Colonic mucosa (tissue), 4 donors: ENCODE data around the gene DIAPH1. TPM values are rescaled to one million over a fixed set of nuclear protein-coding genes. Genes with fewer than 3 reads are reported as not detected.
"Not testable (repeated sequence)": the region's sequence is repeated elsewhere in the genome, so short reads cannot be mapped to it uniquely, and the experiment has no call there.

Experiments
- DNase-seq: peaks from one replicate; pipeline ENCODE4 v3.0.0-alpha.2; 2020
- H3K27ac ChIP-seq: fragments of 200-600 bp; one replicate; pipeline ENCODE4 v1.8.0; 2021
- H3K27me3 ChIP-seq: fragments of 200-600 bp; one replicate; pipeline ENCODE4 v1.8.0; 2021
- H3K36me3 ChIP-seq: fragments of 200-600 bp; one replicate; pipeline ENCODE4 v1.8.0; 2021
- H3K4me1 ChIP-seq: fragments of 200-600 bp; one replicate; pipeline ENCODE4 v1.8.0; 2021; ENCODE audit warnings: mild to moderate bottlenecking
- H3K4me3 ChIP-seq: fragments of 200-600 bp; one replicate; pipeline ENCODE4 v1.8.0; 2021
- H3K9ac ChIP-seq, 2 donors: one replicate each; pipeline ENCODE4 v1.7.0; 2013; ENCODE audit warnings: control low read depth in 2 of 2, low read depth in 2 of 2, low read length in 2 of 2
- H3K9me3 ChIP-seq: fragments of 200-600 bp; one replicate; pipeline ENCODE4 v1.8.0; 2021
- intact Hi-C: fragments of 100-400 bp; cut with DNase I; formaldehyde crosslinking; loops from one replicate; pipeline ENCODE4 v1.14.1; 2022
- total RNA-seq, 2 donors: library from RNA; stranded (reverse); fragmentation: NEBNext Ultra II Directional in 1 of 2; extraction: Animal tissue kit (Norgen Biotek cat#: 25700) in 1 of 2; gene quantifications; one replicate each; pipeline ENCODE4 v1.2.1, GENCODE V29; 2021
- TF ChIP-seq, protein P1 (sequence below): fragments of 200-600 bp; IDR thresholded peaks from one replicate; pipeline ENCODE4 v1.8.0; 2022; ENCODE audit warnings: antibody characterized with exemption, mild to moderate bottlenecking
- donor health status: healthy.
- donor health status: DM: no; HTN: no; CAD: no.
- donor health status: DM: no; HTN: no; CAD: no.

Gene DIAPH1
- total RNA-seq, 2 donors from 2014 or later = 113 to 143 TPM

DNA sequence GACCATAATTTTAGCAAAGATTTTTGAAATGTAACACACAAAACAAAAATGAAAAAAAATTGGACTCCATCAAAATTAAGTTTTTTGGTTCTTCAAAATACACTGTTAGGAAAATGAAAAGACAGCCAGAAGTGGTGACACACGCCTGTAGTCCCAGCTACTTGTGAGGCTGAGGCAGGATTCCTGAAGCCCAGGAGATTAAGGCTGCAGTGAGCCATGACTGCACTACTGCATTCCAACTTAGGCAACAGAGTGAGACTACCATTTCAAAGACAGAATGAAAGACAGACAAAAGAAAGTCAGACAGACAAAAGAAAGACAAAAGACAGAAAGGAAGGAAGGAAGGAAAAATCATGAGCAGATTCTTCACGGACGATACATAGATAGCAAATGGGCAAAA is 7.5 kb downstream of the DIAPH1 start:
- Histone ChIP-seq H3K27ac (no peak overlapping the region), H3K9ac (no peak overlapping the region), H3K9me3 (no peaks in the 10 kb centered on the region), H3K4me1 (no peaks in the 10 kb centered on the region), H3K36me3 (no peaks in the 10 kb centered on the region), H3K27me3 (no peaks in the 10 kb centered on the region), H3K4me3 (no peak overlapping the region)
- intact Hi-C loops = no loop called here
- TF ChIP-seq, protein P1, sequence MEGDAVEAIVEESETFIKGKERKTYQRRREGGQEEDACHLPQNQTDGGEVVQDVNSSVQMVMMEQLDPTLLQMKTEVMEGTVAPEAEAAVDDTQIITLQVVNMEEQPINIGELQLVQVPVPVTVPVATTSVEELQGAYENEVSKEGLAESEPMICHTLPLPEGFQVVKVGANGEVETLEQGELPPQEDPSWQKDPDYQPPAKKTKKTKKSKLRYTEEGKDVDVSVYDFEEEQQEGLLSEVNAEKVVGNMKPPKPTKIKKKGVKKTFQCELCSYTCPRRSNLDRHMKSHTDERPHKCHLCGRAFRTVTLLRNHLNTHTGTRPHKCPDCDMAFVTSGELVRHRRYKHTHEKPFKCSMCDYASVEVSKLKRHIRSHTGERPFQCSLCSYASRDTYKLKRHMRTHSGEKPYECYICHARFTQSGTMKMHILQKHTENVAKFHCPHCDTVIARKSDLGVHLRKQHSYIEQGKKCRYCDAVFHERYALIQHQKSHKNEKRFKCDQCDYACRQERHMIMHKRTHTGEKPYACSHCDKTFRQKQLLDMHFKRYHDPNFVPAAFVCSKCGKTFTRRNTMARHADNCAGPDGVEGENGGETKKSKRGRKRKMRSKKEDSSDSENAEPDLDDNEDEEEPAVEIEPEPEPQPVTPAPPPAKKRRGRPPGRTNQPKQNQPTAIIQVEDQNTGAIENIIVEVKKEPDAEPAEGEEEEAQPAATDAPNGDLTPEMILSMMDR = no peak
- no peak for DNase-seq

DNA sequence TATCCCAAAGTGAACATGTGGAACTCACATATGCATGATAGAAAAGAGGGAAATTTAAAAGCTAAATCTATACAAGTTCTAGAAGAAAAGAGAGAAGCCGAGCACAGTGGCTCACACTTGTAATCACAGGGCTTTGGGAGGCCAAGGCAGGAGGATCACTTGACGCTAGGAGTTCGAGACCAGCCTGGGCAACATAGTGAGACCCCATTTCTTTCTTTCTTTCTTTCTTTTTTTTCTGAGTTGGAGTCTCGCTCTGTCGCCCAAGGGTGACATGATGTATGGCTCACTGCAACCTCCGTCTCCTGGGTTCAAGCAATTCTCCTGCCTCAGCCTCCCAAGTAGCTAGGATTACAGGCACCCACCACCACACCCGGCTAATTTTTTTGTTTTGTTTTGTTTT is 8.9 kb downstream of the DIAPH1 start:
- H3K27me3 ChIP-seq, H3K4me3 ChIP-seq, H3K4me1 ChIP-seq, H3K27ac ChIP-seq, H3K9ac ChIP-seq, DNase-seq, H3K9me3 ChIP-seq, H3K36me3 ChIP-seq, intact Hi-C loops: not testable (repeated sequence)

DNA sequence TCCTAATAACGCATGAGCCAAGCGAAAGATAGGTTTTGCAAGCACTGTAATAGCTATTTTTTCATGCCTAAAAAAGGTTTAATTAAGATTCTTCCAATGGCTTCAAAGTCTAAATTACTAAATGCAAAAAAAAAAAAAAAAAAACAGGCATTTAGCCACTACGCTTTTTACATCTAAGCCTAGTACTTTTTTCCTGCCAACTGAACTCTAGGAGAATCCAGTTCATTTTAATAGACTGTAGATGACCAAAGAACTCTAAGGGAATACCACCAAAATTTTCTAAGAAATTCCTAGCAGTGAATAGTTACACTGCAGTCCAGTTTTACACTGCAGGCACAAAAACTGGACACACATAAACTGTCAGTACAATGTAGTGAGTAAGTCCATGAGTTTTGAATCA is 9.8 kb downstream of the DIAPH1 start:
- H3K4me3 ChIP-seq = no peak overlapping the region
- peaks cover 5% of the 10 kb centered on the region for H3K4me1 ChIP-seq
- H3K36me3 ChIP-seq = no peaks in the 10 kb centered on the region
- no peak for DNase-seq
- no peaks in the 10 kb centered on the region for H3K9me3 ChIP-seq
- intact Hi-C loops = no loop called here
- H3K9ac ChIP-seq = no peak overlapping the region
- no peak overlapping the region for H3K27ac ChIP-seq
- no peaks in the 10 kb centered on the region for H3K27me3 ChIP-seq
- TF ChIP-seq, protein P1 = no peak

- H3K27ac ChIP-seq = no peak overlapping the region
- TF ChIP-seq, protein P1 = no peak
- H3K4me3 ChIP-seq = no peak overlapping the region
- no peak overlapping the region for H3K9ac ChIP-seq
- no peaks in the 10 kb centered on the region for H3K36me3 ChIP-seq
- intact Hi-C loops = no loop called here
- peaks cover 5% of the 10 kb centered on the region for H3K4me1 ChIP-seq
- H3K27me3 ChIP-seq = no peaks in the 10 kb centered on the region
- DNase-seq = no peak
- no peaks in the 10 kb centered on the region for H3K9me3 ChIP-seq
Measured at GRCh38 chr5:141608557-141608956, 10.2 kb downstream of the DIAPH1 start.

- intact Hi-C loops = no loop called here
- Histone ChIP-seq H3K27me3 (no peaks in the 10 kb centered on the region), H3K9ac (no peak overlapping the region), H3K9me3 (no peaks in the 10 kb centered on the region), H3K4me1 (peaks cover 5% of the 10 kb centered on the region), H3K36me3 (no peaks in the 10 kb centered on the region), H3K27ac (no peak overlapping the region), H3K4me3 (no peak overlapping the region)
- TF ChIP-seq, protein P1 = no peak
- no peak for DNase-seq
Measured at GRCh38 chr5:141608046-141608445, 10.8 kb downstream of the DIAPH1 start.

- no peaks in the 10 kb centered on the region for H3K27me3 ChIP-seq
- H3K9ac ChIP-seq = no peak overlapping the region
- peaks cover 5% of the 10 kb centered on the region for H3K4me1 ChIP-seq
- peak; percentile 54 for DNase-seq
- TF ChIP-seq, protein P1 = no peak
- H3K27ac ChIP-seq = peak overlapping the region; percentile 21
- no peak overlapping the region for H3K4me3 ChIP-seq
- no peaks in the 10 kb centered on the region for H3K36me3 ChIP-seq
- intact Hi-C loops = no loop called here
- no peaks in the 10 kb centered on the region for H3K9me3 ChIP-seq
Measured at GRCh38 chr5:141605523-141606277, 13.1 kb downstream of the DIAPH1 start.
